Dermis blood vessel endothelial cell (primary cell): ENCODE results near the gene MON1B. TPM values are rescaled to one million over a fixed set of nuclear protein-coding genes. Genes with fewer than 3 reads are reported as not detected.
"Not testable (repeated sequence)": the region's sequence is repeated elsewhere in the genome, so short reads cannot be mapped to it uniquely, and the experiment has no call there.

Source experiments
- DNase-seq: peaks from one replicate; pipeline ENCODE4 v3.0.0; 2010
- total RNA-seq: library from RNA; depleted of rRNA; stranded (reverse); fragments of >200 nt; gene quantifications from 2 replicates; pipeline ENCODE4 v1.2.3, GENCODE V29; 2014

MON1B gene
- total RNA-seq, 1 donor from 2014 or later, result 11.1 TPM

GRCh38 chr16:77197747-77198146 lies 6.8 kb downstream of the MON1B start:
- DNase-seq, result no peak

- no peak for DNase-seq
These were observed 8.2 kb downstream of the MON1B start, which contains the start of gene SYCE1L for GRCh38 chr16:77199211-77199610. TSS of gene SYCE1L (plus strand) at chr16:77199408. CDS start at chr16:77199452, 44 bp downstream.

GRCh38 chr16:77206533-77206932 lies 15.5 kb downstream of the MON1B start:
- DNase-seq, result no peak

GRCh38 chr16:77207030-77207429 lies 16.0 kb downstream of the MON1B start:
- no peak for DNase-seq

- no peak for DNase-seq
These were observed 17.4 kb downstream of the MON1B start for GRCh38 chr16:77208382-77208781.

DNA sequence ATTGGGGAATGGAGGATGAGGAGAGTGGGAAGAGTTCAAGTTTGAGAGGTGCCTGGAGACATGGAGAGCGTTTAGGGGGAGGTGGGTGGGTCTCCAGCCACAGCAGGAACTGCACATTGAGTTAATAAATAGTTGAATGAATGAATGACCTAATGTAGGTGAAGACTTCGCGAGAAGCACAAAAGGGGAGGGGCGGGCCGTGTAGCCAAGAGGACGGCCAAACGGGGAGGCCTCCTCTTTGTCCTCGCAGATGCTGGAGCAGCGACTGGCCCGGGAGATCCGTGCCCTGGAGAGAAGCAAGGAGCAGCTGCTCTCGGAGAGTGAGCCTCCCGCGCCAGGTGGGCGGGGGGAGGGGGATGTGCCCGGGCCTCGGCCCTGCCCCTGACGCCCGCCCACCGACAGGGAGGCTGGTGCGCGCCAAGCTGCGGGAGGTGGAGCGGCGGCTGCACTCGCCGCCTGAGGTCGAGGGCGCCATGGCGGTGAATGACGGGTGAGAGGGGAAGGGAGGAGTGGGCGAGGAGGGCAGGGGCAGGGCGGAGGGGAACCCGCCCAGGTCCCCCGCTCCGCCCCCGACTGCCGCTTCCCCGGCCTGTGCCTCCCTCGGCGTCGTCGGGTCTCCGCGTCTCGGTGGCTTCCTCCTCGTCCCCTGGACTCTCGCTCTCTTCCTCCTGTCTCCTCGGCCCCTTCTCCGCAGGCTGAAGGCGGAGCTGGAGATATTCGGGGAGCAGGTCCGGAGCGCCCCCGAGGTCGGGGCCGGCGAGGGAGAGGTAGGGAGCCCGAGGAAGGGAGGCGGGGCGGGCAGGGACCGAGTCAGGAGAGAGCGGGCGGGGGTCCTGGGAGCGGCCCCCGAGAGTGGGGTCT lies 21.1 kb downstream of the MON1B start:
- peak; percentile 65 for DNase-seq

DNA sequence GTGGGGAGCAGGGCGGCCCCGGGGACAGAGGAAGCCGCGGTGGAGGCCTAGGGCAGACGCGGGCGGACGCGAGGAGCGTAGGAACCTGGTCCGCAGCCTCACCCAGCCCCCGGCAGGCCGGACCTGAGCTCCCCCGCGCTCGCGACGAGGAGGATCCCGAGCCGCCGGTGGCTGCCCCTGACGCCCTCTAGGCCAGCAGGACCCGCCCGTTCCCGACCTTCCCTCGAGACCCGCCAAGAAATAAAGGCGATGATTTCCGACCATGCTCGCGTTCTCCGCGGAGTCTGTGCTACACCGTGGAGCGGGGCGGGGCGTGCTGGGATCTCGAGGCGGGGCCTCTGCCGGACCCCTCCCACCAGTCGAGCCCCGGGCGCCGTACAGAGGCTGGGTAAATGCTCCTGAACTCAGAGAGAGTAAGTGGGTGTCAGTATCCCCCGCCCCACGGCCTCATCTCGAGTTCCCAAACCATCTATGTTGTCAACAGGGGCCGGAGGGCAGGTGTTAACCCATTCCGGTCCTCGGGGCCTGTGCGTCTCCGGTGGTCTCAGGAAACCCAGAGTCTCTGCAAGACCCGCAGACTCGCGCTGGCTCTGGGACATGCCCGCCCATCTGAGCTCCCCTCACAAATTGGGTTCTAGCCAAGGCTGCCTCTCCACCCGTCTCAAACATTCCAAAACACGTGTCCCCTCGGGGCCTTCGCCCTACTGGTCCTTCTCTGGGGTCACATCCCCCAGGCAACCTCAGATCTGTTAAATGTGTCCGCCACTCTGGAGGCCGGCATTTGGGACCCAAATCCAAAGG lies 22.0 kb downstream of the MON1B start:
- peak; percentile 69 for DNase-seq

GRCh38 chr16:77213542-77214106 lies 22.6 kb downstream of the MON1B start:
- peak; percentile 88 for DNase-seq

GRCh38 chr16:77214411-77215138 lies 23.6 kb downstream of the MON1B start:
- DNase-seq, result peak; percentile 52

GRCh38 chr16:77219437-77219836 lies 28.4 kb downstream of the MON1B start:
- DNase-seq, result no peak

GRCh38 chr16:77220427-77220826 lies 29.4 kb downstream of the MON1B start:
- DNase-seq, result no peak

GRCh38 chr16:77221482-77221881 lies 30.5 kb downstream of the MON1B start:
- no peak for DNase-seq

DNA sequence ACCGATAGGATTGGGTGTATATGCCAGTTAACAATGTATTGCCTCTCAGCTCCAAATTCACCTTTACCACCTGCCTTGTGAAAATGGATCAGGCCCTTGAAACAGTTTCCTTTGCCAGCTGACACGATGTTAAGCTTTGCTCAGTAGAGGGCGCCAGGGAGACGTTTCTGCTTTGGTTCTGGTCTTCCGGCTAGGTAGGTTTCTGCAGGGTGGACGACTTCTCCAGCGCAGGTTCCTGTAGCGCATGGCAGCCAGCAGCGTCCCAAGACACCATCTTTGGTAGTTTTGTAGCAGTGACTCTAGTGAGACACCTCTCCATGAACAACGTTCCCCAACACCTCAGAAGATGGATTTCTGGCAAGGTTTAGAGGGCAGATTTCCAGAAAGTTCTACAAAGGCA lies 32.2 kb downstream of the MON1B start:
- peak; percentile 16 for DNase-seq

DNA sequence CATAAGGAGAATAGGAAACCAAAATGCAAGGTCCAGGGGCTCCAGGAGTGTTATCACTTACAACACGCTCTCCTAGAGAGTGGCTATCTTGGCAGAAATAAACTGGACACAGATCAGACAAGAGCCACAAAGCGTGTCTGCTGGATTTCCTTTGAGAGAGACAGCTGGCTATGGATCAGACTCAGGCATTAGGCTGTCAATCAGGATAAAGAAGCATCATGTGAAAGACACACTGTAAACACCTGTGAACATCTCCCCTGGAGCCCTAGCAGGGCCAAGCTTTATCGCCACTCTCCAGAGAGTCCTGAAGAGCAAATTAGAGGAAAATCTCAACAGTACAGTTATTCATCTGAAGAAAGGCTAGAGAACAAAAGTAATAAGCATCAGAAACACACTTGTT lies 34.2 kb downstream of the MON1B start:
- no peak for DNase-seq

- no peak for DNase-seq
These were observed 36.8 kb downstream of the MON1B start for GRCh38 chr16:77227745-77228144.

- no peak for DNase-seq
These were observed 40.1 kb downstream of the MON1B start for GRCh38 chr16:77231047-77231446.

DNA sequence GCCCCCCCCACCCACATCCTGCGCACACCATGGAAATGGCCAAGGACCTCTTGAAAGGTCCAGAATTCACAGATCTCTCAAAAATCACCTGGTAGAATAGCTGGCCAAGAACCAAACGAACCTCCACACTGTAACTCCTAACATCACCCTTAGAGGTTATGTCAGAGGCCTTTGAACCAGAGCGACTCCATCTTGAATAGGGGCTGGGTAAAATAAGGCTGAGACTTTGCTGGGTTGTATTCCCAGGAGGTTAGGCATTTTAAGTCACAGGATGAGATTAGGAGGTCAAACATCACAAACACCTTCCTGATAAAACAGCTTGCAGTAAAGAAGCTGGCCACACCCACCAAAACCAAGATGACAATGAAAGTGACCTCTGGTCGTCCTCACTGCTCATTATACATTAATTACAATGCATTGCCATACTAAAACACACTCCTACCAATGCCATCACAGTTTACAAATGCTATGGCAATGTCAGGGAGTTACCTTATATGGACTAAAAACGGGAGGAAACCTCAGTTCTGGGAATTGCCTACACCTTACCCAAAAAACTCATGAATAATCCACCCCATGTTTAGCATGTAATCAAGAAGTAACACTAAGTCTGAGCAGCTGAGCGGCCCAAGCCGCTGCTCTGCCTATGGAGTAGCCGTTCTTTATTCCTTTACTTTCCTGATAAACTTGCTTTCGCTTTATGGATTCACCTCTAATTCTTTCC lies 43.0 kb downstream of the MON1B start:
- no peak for DNase-seq

GRCh38 chr16:77234611-77235010 lies 43.6 kb downstream of the MON1B start:
- DNase-seq, result peak; percentile 59

DNA sequence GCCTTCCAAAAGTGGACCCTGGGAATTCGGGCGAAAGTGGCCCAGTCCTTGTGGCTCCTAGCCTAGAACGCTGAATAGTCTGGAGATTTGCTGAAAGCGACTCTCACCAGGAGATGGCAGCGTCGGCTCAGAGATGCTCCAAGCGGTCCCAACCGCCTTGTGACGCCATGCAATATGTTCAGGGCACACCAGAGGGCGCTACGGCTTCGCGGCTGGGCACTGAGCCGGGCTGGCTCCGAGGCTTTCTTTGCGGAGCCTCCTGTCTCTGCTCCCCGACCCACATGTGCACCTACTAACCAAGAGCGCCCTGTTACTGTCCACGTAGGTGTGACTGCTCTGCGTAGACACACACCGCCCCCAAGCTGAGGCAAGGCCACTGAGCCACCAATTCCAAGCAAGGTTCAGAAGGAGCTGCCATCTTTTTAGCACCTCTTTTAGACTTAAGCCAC lies 45.1 kb downstream of the MON1B start:
- peak; percentile 93 for DNase-seq

DNA sequence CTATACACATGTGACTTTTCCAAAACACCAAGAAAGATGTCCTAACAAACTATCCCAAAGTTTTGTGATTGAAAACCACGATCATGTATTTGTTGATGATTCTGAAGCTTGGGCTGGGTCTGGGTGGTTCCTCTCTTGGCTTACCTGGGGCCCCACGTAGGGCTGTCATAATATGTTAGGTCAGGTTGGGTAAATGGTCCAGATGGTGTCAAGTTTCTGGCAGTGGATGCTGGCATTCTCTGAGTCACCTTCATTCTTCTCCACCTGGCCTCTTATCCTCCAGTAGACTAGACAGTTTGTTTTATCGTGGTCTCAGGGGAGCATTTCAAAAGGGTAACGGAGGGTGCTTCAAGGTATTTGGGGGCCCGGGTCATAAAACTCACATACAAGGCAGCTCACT lies 47.6 kb downstream of the MON1B start:
- no peak for DNase-seq

GRCh38 chr16:77242471-77242870 lies 51.5 kb downstream of the MON1B start:
- DNase-seq, result not testable (repeated sequence)

DNA sequence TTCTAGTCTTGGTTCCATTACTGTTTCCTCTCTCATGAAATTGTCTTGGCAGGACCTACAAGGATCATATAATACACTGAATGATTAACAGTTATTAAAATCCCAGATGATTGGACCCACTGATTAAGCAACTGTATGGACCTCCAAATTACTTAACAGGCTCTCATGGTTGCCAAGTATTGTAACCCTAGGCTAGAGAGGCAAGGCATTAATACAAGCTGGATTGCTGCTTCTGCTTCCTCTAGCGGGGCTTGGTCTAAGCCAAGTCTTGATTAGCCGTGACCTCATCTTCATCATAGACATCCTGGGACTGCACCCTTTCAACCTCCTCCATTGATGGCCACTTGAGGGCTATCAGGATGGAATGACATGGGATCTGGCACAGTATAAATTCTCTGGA lies 55.2 kb downstream of the MON1B start:
- no peak for DNase-seq
